Hepatocyte (in vitro differentiated cells): ENCODE measurements around the gene SLC24A1.

Source experiments
- EZH2 ChIP-seq: fragments of 200-600 bp; sonication (generic); IDR thresholded peaks from 2 replicates; pipeline ENCODE4 v1.6.1; 2016; ENCODE audit warnings: antibody characterized with exemption, mild to moderate bottlenecking, borderline replicate concordance
- EZH2phosphoT487 ChIP-seq: fragments of 200-600 bp; sonication (generic); IDR thresholded peaks from one replicate; pipeline ENCODE4 v1.6.1; 2018; ENCODE audit warnings: antibody characterized with exemption, mild to moderate bottlenecking, low read depth, moderate library complexity; ENCODE audit not compliant: unreplicated experiment, severe bottlenecking
- TF ChIP-seq, protein P1 (sequence below): fragments of 200-600 bp; sonication (generic); IDR thresholded peaks from 2 replicates; pipeline ENCODE4 v1.5.1; 2016; ENCODE audit warnings: antibody characterized with exemption, mild to moderate bottlenecking; ENCODE audit not compliant: poor library complexity

DNA sequence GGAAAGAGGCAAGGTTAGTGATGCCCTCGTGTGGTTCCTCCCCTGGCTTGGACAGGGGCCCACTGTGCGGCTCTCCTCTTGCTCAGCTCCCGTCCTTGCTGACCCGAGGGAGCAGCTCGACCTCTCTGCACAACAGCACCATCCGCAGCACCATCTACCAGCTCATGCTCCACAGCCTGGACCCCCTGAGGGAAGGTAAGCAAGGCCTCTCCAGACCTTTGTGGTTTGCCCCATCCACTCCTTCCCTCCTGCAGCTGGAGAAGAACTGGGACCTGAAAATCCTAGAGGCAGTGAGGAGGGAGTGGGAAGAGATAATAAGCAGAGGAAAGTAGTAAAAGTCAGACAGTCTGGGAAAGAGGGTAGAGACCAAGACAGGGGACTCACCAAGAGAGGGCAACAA lies 17.8 kb downstream of the SLC24A1 start:
- TF ChIP-seq EZH2 (no peak), EZH2phosphoT487 (no peak)
- TF ChIP-seq, protein P1, sequence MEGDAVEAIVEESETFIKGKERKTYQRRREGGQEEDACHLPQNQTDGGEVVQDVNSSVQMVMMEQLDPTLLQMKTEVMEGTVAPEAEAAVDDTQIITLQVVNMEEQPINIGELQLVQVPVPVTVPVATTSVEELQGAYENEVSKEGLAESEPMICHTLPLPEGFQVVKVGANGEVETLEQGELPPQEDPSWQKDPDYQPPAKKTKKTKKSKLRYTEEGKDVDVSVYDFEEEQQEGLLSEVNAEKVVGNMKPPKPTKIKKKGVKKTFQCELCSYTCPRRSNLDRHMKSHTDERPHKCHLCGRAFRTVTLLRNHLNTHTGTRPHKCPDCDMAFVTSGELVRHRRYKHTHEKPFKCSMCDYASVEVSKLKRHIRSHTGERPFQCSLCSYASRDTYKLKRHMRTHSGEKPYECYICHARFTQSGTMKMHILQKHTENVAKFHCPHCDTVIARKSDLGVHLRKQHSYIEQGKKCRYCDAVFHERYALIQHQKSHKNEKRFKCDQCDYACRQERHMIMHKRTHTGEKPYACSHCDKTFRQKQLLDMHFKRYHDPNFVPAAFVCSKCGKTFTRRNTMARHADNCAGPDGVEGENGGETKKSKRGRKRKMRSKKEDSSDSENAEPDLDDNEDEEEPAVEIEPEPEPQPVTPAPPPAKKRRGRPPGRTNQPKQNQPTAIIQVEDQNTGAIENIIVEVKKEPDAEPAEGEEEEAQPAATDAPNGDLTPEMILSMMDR, result no peak
